Measurements from ENCODE around the gene CLDN3.
A peak's percentile ranks its signal among the peaks of the same experiment; 100 is the strongest.

Gene CLDN3, protein sequence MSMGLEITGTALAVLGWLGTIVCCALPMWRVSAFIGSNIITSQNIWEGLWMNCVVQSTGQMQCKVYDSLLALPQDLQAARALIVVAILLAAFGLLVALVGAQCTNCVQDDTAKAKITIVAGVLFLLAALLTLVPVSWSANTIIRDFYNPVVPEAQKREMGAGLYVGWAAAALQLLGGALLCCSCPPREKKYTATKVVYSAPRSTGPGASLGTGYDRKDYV

DNA sequence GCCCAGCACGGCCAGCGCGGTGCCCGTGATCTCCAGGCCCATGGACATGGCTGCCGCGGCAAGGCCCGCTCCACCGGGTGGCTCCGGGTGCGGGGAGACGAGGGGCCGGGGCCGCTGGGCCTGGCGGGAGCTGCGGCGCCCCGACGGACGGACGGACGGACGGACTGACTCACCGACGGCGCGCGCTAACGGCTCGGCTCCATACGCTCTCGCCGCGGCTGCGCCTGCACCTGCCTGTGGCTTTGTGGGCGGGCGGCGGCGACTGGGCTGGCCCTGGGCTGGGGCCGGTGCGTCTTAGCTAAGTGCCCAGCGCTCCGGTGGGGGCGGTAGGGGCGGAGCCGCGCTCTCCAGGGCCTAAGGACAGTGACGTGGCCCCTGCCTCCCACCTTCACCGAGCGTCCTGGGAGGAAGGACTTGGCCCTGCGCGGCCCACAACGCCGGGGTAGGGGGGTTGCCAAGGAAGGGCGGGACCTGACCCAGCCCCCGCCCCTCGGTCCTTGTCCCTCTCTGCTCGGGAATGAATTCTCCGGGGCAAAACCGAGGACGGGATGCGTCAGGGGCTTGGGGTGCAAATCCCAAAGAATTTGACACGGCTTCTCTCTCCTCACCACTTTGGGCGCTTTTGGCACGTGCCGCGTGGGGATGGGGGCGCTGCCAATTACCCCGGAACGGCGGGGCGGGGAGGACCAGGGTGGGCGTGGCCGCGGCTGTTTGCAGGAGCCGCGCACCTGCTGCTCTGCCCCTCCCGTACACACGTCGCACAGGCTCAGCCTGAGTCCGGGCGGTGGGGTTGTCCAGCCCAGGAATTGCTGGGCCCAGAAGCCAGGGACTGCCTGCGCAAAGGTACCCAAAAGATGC lies at the start of gene CLDN3:
TSS of gene CLDN3 (minus strand) at position 269 of the 858 bp plus-strand sequence. CDS start at position 48, 221 bp downstream.
- TF ChIP-seq ZFX (IDR thresholded peaks at IDR 0.05; ENCODE audit: borderline replicate concordance): no peak
- TF ChIP-seq, protein P1, sequence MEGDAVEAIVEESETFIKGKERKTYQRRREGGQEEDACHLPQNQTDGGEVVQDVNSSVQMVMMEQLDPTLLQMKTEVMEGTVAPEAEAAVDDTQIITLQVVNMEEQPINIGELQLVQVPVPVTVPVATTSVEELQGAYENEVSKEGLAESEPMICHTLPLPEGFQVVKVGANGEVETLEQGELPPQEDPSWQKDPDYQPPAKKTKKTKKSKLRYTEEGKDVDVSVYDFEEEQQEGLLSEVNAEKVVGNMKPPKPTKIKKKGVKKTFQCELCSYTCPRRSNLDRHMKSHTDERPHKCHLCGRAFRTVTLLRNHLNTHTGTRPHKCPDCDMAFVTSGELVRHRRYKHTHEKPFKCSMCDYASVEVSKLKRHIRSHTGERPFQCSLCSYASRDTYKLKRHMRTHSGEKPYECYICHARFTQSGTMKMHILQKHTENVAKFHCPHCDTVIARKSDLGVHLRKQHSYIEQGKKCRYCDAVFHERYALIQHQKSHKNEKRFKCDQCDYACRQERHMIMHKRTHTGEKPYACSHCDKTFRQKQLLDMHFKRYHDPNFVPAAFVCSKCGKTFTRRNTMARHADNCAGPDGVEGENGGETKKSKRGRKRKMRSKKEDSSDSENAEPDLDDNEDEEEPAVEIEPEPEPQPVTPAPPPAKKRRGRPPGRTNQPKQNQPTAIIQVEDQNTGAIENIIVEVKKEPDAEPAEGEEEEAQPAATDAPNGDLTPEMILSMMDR (IDR thresholded peaks at IDR 0.05): no peak
- peak within 1 kb of the TSS; percentile 87 for H3K27ac ChIP-seq

DNA sequence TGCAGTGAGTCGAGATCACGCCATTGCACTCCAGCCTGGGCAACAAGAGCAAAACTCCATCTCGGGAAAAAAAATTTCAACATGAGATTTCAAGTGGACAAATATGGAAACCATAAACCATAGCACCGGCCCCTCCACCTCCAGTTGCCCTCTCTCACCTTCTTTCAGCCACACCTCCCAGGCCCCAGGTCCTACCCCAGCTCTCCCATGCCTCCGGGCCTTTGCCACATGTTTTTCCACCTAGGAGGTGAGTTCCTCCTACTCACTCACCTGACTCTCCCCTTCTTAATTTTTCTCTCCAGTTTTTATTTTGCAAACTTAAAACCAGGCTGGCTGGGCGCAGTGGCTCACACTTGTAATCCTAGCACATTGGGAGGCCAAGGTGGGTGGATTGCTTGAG lies 47.1 kb upstream of the CLDN3 start:
- TF ChIP-seq, protein P1 (IDR thresholded peaks at IDR 0.05): no peak
- no peak for TF ChIP-seq ZFX (IDR thresholded peaks at IDR 0.05; ENCODE audit: borderline replicate concordance)
- no peak overlapping the region for H3K27ac ChIP-seq

DNA sequence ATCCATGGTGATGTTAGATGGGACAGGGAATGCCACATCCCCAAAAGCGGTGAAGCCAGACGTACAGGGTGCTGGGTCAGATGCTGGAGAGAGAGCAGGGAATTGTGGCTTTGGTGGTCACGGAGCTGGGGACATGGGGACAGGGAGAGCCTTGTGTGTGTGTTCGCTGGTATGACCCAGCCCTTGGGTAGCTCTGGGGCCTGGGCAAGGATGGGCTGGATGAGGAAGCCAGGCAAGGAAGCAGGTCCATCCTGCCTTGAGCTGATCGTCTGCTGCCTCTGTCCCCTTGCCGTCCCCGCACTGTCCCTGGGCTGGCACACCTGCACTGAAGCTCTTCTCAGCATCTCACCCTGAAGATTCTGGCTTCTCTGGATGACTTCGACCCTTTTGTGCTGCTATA lies 45.4 kb upstream of the CLDN3 start:
- no peak for TF ChIP-seq ZFX (IDR thresholded peaks at IDR 0.05; ENCODE audit: borderline replicate concordance)
- TF ChIP-seq, protein P1 (IDR thresholded peaks at IDR 0.05): no peak
- H3K27ac ChIP-seq: no peak overlapping the region

DNA sequence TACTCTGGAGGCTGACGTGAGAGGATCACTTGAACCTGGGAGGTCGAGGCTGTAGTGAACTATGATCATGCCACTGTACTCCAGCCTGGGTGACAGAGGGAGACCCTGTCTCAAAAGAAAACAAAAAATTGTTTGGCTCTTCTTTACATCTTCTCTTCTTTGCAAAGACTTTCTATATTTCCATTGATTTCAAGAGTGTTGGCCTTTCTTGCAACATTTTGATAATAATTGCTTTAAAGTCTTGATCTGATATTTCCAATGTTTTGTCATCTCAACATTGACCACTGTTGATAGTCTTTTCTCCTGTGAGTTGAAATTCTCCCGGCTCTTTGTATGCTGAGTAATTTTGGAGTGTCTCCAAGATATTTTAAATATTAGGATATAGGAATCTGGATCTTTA lies 42.9 kb upstream of the CLDN3 start:
- TF ChIP-seq ZFX (IDR thresholded peaks at IDR 0.05; ENCODE audit: borderline replicate concordance): no peak
- TF ChIP-seq, protein P1 (IDR thresholded peaks at IDR 0.05): no peak
- no peak overlapping the region for H3K27ac ChIP-seq

DNA sequence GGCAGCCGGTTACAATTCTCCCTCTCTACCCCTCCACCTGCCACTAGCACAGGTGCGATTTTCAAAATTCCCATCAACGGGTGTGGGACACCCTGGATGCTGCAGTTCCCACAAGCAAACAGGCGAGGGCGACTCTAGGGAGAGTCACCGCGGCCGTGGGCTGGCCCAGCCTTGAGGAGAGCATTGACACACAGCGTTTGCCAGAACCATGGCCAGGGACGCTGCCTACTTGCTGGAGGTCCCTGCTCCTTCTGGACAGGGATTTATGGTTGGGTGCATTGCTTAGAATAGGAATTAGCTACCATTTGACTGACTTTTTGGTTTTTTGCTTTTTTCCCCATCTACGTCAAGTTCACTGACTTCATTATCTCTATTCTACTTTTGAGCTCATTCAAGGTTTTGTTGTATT lies 41.7 kb upstream of the CLDN3 start:
- TF ChIP-seq, protein P1 (IDR thresholded peaks at IDR 0.05): peak; percentile 97
- no peak for TF ChIP-seq ZFX (IDR thresholded peaks at IDR 0.05; ENCODE audit: borderline replicate concordance)

DNA sequence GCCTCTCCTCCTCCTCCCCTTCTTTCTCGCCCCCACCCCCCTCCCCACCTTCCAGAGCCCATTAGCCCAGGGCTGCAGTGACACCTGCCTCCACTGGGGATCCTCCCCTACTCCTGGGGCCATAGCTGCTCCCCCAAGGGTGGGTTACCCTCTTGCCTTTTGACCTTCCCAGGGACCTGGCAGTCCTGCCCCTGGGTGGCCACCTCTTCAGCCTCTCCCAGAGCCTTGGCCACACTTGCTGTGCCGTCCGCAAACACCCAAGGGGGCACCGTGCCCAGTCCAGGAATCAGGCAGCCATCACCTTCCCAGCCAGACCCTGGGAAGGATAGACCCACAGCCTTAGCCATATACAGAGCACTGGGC lies 40.9 kb upstream of the CLDN3 start:
- TF ChIP-seq, protein P1 (IDR thresholded peaks at IDR 0.05): no peak
- TF ChIP-seq ZFX (IDR thresholded peaks at IDR 0.05; ENCODE audit: borderline replicate concordance): no peak
- no peak overlapping the region for H3K27ac ChIP-seq

More for the DNA sequence above, 41.7 kb upstream of the CLDN3 start:
- no peak overlapping the region for H3K27ac ChIP-seq

DNA sequence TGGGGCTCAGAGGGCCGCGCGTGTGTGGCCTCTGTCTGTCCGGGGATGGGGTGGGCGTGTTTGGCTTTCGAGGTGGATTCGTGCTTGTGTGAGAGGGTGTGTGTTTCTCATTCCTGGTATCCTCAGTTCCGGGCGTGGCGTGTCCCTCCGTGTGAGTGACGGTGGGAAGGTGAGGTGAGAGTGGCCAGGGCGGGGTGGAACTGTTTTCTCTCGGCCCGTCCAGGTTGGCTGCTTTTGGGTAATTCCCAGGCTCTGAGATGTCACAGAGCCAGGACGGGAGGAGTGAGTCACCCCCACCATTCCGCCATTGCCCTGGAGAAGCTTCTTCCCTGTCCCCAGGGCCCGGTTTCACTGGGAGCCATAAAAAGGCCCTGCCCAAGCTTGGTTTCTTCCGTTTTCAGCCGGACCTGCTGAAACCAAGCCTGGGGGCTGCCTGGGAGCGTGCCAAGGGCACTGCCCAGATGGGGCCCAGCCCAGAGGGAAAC lies 39.4 kb upstream of the CLDN3 start:
- no peak overlapping the region for H3K27ac ChIP-seq

More for the DNA sequence above, 39.4 kb upstream of the CLDN3 start:
- TF ChIP-seq, protein P1 (IDR thresholded peaks at IDR 0.05): no peak
- no peak for TF ChIP-seq ZFX (IDR thresholded peaks at IDR 0.05; ENCODE audit: borderline replicate concordance)

Measured in 22Rv1 (cell line).